T-cell (primary cell): ENCODE measurements around the gene DKK3. TPM values are rescaled to one million over a fixed set of nuclear protein-coding genes. Genes with fewer than 3 reads are reported as not detected.

ENCODE experiments used
- ATAC-seq, 4 experiments: fragments of 200-7000 bp in 3 of 4; fragments of 150-1000 bp in 1 of 4; cut with Tn5 transposase; replicated peaks in 1 of 4; 1 replicate in 3 of 4; 2 replicates in 1 of 4; pipeline ENCODE4 v1.10.0; 2021; ENCODE audit warnings: moderate library complexity in 3 of 4, mild to moderate bottlenecking in 2 of 4, moderate number of reproducible peaks in 1 of 4
- CTCF ChIA-PET, 2 donors: fragments of 300-600 bp; sonication (Branson Sonifier 250); formaldehyde crosslinking; loops; one replicate each; lab custom pipeline; 2022; ENCODE audit warnings: antibody characterized with exemption in 2 of 2; lab: Charles Lee
- POLR2A ChIA-PET, 2 donors: fragments of 300-600 bp; sonication (Branson Sonifier 250); formaldehyde crosslinking; loops; one replicate each; lab custom pipeline; 2022; ENCODE audit warnings: antibody characterized with exemption in 2 of 2; lab: Charles Lee
- DNase-seq, 35 experiments: peaks; one replicate each; pipeline versions ENCODE4 v3.0.0 to v3.0.0-alpha.2; 2013 to 2023
- H3K27ac ChIP-seq: one replicate; pipeline ENCODE4 v1.5.1; 2013; ENCODE audit warnings: low read length
- H3K27me3 ChIP-seq, 2 experiments: replicated peaks in 1 of 2; 1 replicate in 1 of 2; 2 replicates in 1 of 2; pipeline versions ENCODE4 v1.6.1 to v1.7.0; 2013; ENCODE audit warnings: low read length in 1 of 2, mixed read lengths in 1 of 2; ENCODE audit not compliant: control insufficient read depth in 2 of 2, insufficient read depth in 2 of 2; ENCODE audit errors: extremely low read depth in 1 of 2
- H3K36me3 ChIP-seq, 2 donors: 1 replicate in 1 of 2; 2 replicates in 1 of 2; pipeline versions ENCODE4 v1.6.1 to v1.7.0; 2013; ENCODE audit warnings: low read length in 1 of 2; ENCODE audit not compliant: control insufficient read depth in 2 of 2, insufficient read depth in 1 of 2; ENCODE audit errors: extremely low read depth in 1 of 2
- H3K4me1 ChIP-seq, 2 experiments: 1 replicate in 1 of 2; 2 replicates in 1 of 2; pipeline versions ENCODE4 v1.6.1 to v1.7.0; 2013; ENCODE audit warnings: low read length in 2 of 2, mixed read lengths in 1 of 2; ENCODE audit not compliant: insufficient read depth in 2 of 2, control insufficient read depth in 1 of 2; ENCODE audit errors: extremely low read depth in 1 of 2
- H3K4me3 ChIP-seq, 2 donors: 1 replicate in 1 of 2; 2 replicates in 1 of 2; pipeline versions ENCODE4 v1.5.1 to v1.7.0; 2013; ENCODE audit warnings: mild to moderate bottlenecking in 2 of 2, low read length in 1 of 2, moderate library complexity in 1 of 2; ENCODE audit not compliant: control insufficient read depth in 1 of 2; ENCODE audit errors: extremely low read depth in 1 of 2
- H3K9me3 ChIP-seq: 2 replicates; pipeline ENCODE4 v1.7.0; 2013
- H3K27ac Mint-ChIP-seq, 2 donors: one replicate each; pipeline ENCODE4 v1.8.0; 2020 to 2021; ENCODE audit warnings: mild to moderate bottlenecking in 2 of 2, mixed read lengths in 2 of 2
- H3K27me3 Mint-ChIP-seq, 2 donors: one replicate each; pipeline ENCODE4 v1.8.0; 2021 to 2022; ENCODE audit warnings: mixed read lengths in 2 of 2
- H3K36me3 Mint-ChIP-seq: one replicate; pipeline ENCODE4 v1.8.0; 2021; ENCODE audit warnings: mixed read lengths
- H3K4me1 Mint-ChIP-seq, 3 donors: one replicate each; pipeline ENCODE4 v1.8.0; 2020 to 2022; ENCODE audit warnings: mixed read lengths in 3 of 3, mild to moderate bottlenecking in 1 of 3
- H3K4me3 Mint-ChIP-seq, 3 donors: one replicate each; pipeline ENCODE4 v1.8.0; 2020 to 2022; ENCODE audit warnings: mild to moderate bottlenecking in 3 of 3, mixed read lengths in 3 of 3, moderate library complexity in 3 of 3
- H3K9me3 Mint-ChIP-seq, 3 donors: one replicate each; pipeline ENCODE4 v1.8.0; 2020 to 2022; ENCODE audit warnings: mixed read lengths in 3 of 3
- WGBS: methylation state at CpG from one replicate; pipeline ENCODE4 v1.1.5; 2013; ENCODE audit warnings: missing lambda C conversion rate; ENCODE audit not compliant: insufficient coverage; 5-methylcytosine and 5-hydroxymethylcytosine counted together
- total RNA-seq, 35 experiments: library from RNA in 6 of 35; stranded (reverse) in 6 of 35; fragments of 120-200 nt in 1 of 35; gene quantifications; one replicate each; pipeline versions ENCODE4 v1.2.1 to v1.2.4 and lab custom pipeline; 2013 to 2026

DKK3 gene
- total RNA-seq, 5 donors from 2014 or later (not counting 1 experiment from before 2014, with no cell fraction given) = 1.5 to 8.1 (median 2.7) TPM

- Histone ChIP-seq H3K27ac (no peak overlapping the region), H3K27me3 (peaks cover 0 to 10% of the 10 kb centered on the region in 2 experiments), H3K4me1 (peaks cover 6% of the 10 kb centered on the region in 2 experiments), H3K9me3 (no peaks in the 10 kb centered on the region), H3K4me3 (no peak overlapping the region), H3K36me3 (no peaks in the 10 kb centered on the region)
- Mint-ChIP-seq H3K36me3 (no peaks in the 10 kb centered on the region), H3K27ac (no peak overlapping the region), H3K27me3 (peaks cover 0 to 6% of the 10 kb centered on the region in 2 donors), H3K4me3 (no peak overlapping the region), H3K4me1 (peaks cover 3 to 7% (median 4%) of the 10 kb centered on the region in 3 donors), H3K9me3 (no peaks in the 10 kb centered on the region)
- no CpG with 5 or more reads among the region's 6 CpGs for WGBS
- DNase-seq = no peak
- ATAC-seq = no peak
- ChIA-PET POLR2A (no interaction called here), CTCF (interaction anchor here (0.6 to 2.3 kb wide), 5 partner anchors 84 to 1258 kb away, joined by 3 to 12 read pairs (median 4); no protein-coding TSS in a partner anchor)
Measured at GRCh38 chr11:12051287-12051662, 42.8 kb upstream of the DKK3 start.

GRCh38 chr11:12050470-12051286 lies 42.3 kb upstream of the DKK3 start:
- peaks cover 0 to 10% of the 10 kb centered on the region in 2 experiments for H3K27me3 ChIP-seq
- Mint-ChIP-seq H3K9me3 (no peaks in the 10 kb centered on the region), H3K4me3 (no peak overlapping the region), H3K4me1 (peaks cover 3 to 7% (median 4%) of the 10 kb centered on the region in 3 donors), H3K27ac (no peak overlapping the region), H3K36me3 (no peaks in the 10 kb centered on the region), H3K27me3 (peaks cover 0 to 8% of the 10 kb centered on the region in 2 donors)
- no peak overlapping the region for H3K4me3 ChIP-seq
- POLR2A ChIA-PET = no interaction called here
- 65% methylated on average over 7 of the region's 10 CpGs for WGBS
- CTCF ChIA-PET = interaction anchor here (0.6 to 2.3 kb wide), 5 partner anchors 84 to 1258 kb away, joined by 3 to 12 read pairs (median 4); no protein-coding TSS in a partner anchor
- no peaks in the 10 kb centered on the region for H3K36me3 ChIP-seq
- DNase-seq (no peak), ATAC-seq (no peak)
- H3K9me3 ChIP-seq = no peaks in the 10 kb centered on the region
- no peak overlapping the region for H3K27ac ChIP-seq
- peaks cover 6% of the 10 kb centered on the region in 2 experiments for H3K4me1 ChIP-seq

- POLR2A ChIA-PET = no interaction called here
- H3K4me3 Mint-ChIP-seq = no peak overlapping the region
- no peak for DNase-seq
Measured at GRCh38 chr11:12048936-12049790, 40.7 kb upstream of the DKK3 start.

GRCh38 chr11:12046636-12047236 lies 38.3 kb upstream of the DKK3 start:
- ChIA-PET POLR2A (no interaction called here), CTCF (interaction anchor here (1.0 to 5.7 kb wide), 9 partner anchors 93 to 236 kb away, joined by 3 to 85 read pairs (median 5); no protein-coding TSS in a partner anchor)
- ATAC-seq (no peak), DNase-seq (no peak)
- H3K27me3 ChIP-seq = peaks cover 0 to 16% of the 10 kb centered on the region in 2 experiments
- no peaks in the 10 kb centered on the region for H3K36me3 Mint-ChIP-seq
- H3K27me3 Mint-ChIP-seq = peaks cover 0 to 8% of the 10 kb centered on the region in 2 donors
- 76% methylated on average over 5 of the region's 5 CpGs for WGBS
- peaks cover 3 to 7% (median 4%) of the 10 kb centered on the region in 3 donors for H3K4me1 Mint-ChIP-seq
- H3K27ac Mint-ChIP-seq = no peak overlapping the region
- peaks cover 6 to 10% of the 10 kb centered on the region in 2 experiments for H3K4me1 ChIP-seq
- H3K4me3 ChIP-seq = no peak overlapping the region
- H3K9me3 ChIP-seq = no peaks in the 10 kb centered on the region
- no peak overlapping the region for H3K27ac ChIP-seq
- no peaks in the 10 kb centered on the region for H3K9me3 Mint-ChIP-seq
- no peaks in the 10 kb centered on the region for H3K36me3 ChIP-seq
- no peak overlapping the region for H3K4me3 Mint-ChIP-seq

More at GRCh38 chr11:12048936-12049790, 40.7 kb upstream of the DKK3 start:
- CTCF ChIA-PET = interaction anchor here (1.7 to 5.7 kb wide), 2 partner anchors 116 to 231 kb away, joined by 4 to 85 read pairs; no protein-coding TSS in a partner anchor
- ATAC-seq = no peak
- no peaks in the 10 kb centered on the region for H3K36me3 ChIP-seq
- Mint-ChIP-seq H3K27me3 (peaks cover 0 to 8% of the 10 kb centered on the region in 2 donors), H3K9me3 (no peaks in the 10 kb centered on the region), H3K27ac (no peak overlapping the region), H3K4me1 (peaks cover 3 to 7% (median 4%) of the 10 kb centered on the region in 3 donors), H3K36me3 (no peaks in the 10 kb centered on the region)
- peaks cover 6 to 7% of the 10 kb centered on the region in 2 experiments for H3K4me1 ChIP-seq
- peaks cover 0 to 16% of the 10 kb centered on the region in 2 experiments for H3K27me3 ChIP-seq
- no peaks in the 10 kb centered on the region for H3K9me3 ChIP-seq
- WGBS = 93% methylated on average over 18 of the region's 18 CpGs
- no peak overlapping the region for H3K27ac ChIP-seq
- no peak overlapping the region for H3K4me3 ChIP-seq

- no peak overlapping the region for H3K4me3 Mint-ChIP-seq
- H3K27me3 Mint-ChIP-seq = peaks cover 0 to 8% of the 10 kb centered on the region in 2 donors
- no peaks in the 10 kb centered on the region for H3K9me3 Mint-ChIP-seq
- no peaks in the 10 kb centered on the region for H3K36me3 ChIP-seq
- ChIA-PET CTCF (interaction anchor here (0.6 to 5.7 kb wide), 16 partner anchors 10 to 1442 kb away, joined by 3 to 85 read pairs (median 5); no protein-coding TSS in a partner anchor), POLR2A (no interaction called here)
- H3K27ac ChIP-seq = no peak overlapping the region
- H3K4me3 ChIP-seq = no peak overlapping the region
- H3K9me3 ChIP-seq = no peaks in the 10 kb centered on the region
- H3K27ac Mint-ChIP-seq = no peak overlapping the region
- ATAC-seq (no peak), DNase-seq (no peak)
- H3K4me1 ChIP-seq = peaks cover 6 to 10% of the 10 kb centered on the region in 2 experiments
- H3K27me3 ChIP-seq = peaks cover 0 to 16% of the 10 kb centered on the region in 2 experiments
- H3K36me3 Mint-ChIP-seq = no peaks in the 10 kb centered on the region
- peaks cover 3 to 7% (median 4%) of the 10 kb centered on the region in 3 donors for H3K4me1 Mint-ChIP-seq
- WGBS = no CpG with 5 or more reads among the region's 7 CpGs
Measured at GRCh38 chr11:12045914-12046635, 37.6 kb upstream of the DKK3 start.
